Astrocyte of the cerebellum (primary cell): ENCODE results near the gene HOXA13.

Experiments
- DNase-seq: peaks from one replicate; pipeline ENCODE4 v3.0.0-alpha.2; 2011; ENCODE audit warnings: low read depth
- H3K4me3 ChIP-seq: 2 replicates; pipeline ENCODE4 v1.5.1; 2011; ENCODE audit warnings: mild to moderate bottlenecking, low read depth, low read length, moderate library complexity
- in situ Hi-C: cut with HindIII; loops from 2 replicates; pipeline ENCODE4 v1.10.0; 2017; ENCODE audit warnings: low sequenced_read_pairs
- TF ChIP-seq, protein P1 (sequence below): IDR thresholded peaks from 2 replicates; pipeline ENCODE4 v1.5.1; 2012; ENCODE audit warnings: low read length, low read depth, moderate library complexity, mild to moderate bottlenecking; ENCODE audit errors: missing control alignments

Gene HOXA13

DNA sequence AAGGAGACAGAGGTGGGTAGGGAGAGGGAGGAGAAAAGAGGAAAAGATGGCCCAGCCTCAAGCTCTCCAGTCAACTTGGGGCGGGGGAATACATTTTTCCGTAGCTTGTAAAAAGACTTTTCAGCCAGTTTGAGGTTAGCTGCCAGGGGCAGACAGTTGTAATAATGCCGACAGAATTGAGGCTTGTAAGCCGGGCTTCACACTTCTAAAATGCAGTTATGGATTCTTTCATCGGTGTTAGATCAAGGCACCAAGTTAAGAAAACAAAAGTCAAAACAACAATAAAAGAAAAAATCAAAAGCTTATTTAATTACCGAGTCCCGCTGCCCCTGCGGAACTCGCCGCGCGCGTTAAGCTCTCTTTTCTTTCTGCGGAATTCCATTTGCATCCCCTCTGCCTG, 42.3 kb upstream of the HOXA13 start:
- DNase-seq: no peak
- no peak overlapping the region for H3K4me3 ChIP-seq
- in situ Hi-C loops: no loop called here
- TF ChIP-seq, protein P1, sequence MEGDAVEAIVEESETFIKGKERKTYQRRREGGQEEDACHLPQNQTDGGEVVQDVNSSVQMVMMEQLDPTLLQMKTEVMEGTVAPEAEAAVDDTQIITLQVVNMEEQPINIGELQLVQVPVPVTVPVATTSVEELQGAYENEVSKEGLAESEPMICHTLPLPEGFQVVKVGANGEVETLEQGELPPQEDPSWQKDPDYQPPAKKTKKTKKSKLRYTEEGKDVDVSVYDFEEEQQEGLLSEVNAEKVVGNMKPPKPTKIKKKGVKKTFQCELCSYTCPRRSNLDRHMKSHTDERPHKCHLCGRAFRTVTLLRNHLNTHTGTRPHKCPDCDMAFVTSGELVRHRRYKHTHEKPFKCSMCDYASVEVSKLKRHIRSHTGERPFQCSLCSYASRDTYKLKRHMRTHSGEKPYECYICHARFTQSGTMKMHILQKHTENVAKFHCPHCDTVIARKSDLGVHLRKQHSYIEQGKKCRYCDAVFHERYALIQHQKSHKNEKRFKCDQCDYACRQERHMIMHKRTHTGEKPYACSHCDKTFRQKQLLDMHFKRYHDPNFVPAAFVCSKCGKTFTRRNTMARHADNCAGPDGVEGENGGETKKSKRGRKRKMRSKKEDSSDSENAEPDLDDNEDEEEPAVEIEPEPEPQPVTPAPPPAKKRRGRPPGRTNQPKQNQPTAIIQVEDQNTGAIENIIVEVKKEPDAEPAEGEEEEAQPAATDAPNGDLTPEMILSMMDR: no peak

DNA sequence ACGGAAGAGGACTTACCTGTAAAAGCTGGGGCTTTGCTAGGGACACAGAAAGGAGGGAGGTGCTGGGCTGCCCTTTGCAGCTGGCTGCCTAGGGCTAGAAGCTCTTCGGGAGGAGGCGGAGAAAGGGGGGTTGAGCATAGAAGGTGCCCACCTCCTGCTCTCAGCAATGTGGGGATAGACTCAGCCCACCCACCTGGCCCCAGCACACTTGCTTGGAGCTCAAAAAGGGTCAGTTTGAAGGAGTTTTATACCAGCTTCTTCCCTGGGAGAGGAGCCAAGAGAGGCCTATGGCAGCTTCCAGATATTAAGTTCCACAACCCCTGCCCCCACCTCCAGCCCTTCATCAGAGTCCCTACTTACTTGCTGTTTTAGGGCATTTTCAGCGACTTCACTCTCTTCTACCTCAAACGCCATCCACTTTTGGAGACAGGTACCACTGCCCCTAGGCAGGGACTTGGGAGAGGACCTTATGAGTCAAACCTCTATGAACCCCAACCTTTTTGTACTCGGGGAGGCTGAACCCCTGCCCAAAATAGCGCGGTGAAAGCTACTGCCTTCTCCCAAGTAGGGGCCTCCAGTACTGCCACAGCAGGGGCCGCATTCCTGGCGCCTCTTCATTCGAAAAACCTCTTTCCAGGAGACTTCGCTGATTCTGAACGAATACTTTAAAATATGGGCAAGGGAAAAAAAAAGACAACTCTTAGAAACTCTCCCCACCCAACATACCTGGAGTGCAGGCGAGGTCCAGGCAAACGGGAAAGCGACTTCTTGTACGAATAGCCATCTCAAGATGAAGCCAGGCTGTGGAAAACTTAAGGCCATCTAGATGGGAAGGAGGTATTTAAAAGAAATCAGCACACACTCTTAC, 41.5 kb upstream of the HOXA13 start:
- in situ Hi-C loops: no loop called here
- no peak overlapping the region for H3K4me3 ChIP-seq
- TF ChIP-seq, protein P1: no peak
- DNase-seq: no peak

DNA sequence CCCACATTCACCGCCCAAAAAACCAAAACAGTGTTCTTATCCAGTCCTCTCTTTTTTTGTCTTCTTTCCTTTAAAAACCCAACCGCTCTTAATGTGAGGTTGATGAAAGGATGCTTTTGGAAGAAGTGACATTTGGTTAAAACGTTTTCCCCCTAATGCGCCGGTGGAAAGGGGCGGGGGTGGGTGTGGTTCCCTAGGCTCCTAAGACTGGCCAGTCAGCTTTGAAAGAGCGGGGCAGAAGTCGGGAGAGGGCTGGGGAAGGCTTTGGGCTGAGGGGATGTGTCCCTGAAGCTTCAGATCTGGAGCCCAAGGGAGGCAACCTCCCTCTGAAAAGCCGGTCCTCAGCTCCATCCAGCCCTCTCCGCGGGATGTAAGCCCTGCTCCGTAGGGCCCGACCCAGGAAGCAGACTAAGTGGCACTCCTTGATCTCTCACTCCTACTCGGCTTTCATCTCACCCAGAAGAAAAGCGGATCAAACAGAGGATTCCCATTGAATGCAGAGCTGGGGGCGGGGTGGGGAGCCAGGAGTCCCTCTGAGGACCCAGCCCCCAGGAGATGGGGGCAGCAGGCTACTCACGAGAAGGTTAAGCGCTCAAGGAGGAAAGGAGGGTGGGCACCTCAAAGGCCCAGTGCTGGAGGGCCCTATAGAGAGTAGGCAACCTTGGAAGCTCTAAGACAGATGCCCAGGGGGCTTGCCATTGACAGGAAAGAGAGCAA, 40.3 kb upstream of the HOXA13 start:
- in situ Hi-C loops: no loop called here
- TF ChIP-seq, protein P1: no peak
- H3K4me3 ChIP-seq: no peak overlapping the region
- DNase-seq: no peak

DNA sequence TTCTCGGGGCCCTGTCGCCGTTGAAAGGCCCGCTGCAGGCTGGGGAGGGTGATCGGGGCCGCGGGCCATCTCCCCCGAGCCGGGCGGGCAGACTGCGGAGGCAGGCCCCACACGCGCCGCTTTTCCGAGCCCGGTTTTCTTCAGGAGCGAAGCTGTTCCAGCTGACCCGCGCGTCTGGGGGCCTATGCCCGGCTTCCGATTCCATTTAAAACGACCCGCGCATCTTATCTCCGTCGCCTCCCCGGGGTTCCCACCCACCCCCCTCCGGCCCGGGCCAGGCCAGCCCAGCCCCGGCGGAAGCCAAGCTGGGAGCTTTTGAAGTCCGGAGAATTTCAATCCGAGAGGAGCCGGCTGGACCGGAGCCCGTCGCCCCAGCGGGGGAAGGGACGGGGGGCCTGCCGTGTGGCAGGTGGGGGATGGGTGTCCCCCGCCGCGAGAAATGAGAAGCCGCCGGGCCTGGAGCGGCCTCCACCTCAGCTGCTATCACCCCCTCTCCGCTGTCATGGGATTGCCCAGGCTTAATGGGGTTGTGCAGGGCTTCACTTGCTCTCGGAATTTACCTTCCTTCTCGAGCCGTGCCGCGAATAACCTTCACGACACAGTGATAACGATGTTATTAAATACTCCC, 39.6 kb upstream of the HOXA13 start:
- in situ Hi-C loops: no loop called here
- H3K4me3 ChIP-seq: no peak overlapping the region
- no peak for DNase-seq
- TF ChIP-seq, protein P1: no peak

DNA sequence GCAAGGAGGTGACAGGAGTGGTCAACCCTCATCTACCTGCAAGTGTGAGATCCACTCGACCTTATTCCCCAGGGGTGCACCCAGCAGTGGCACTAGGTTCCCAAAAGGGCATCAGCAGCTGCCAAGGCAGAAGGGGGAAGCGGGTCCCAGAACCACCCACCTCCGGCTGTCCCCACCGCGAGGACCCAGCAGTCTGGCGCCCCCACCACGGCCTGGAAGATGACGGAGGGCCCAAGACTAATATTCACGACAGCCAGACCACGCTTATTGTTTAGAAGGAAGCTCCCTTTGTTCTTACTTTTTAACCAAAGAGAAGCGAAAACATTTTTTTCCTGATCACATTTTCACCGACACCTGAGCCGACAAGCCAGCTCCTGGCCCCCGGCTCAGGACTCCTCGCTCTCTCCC, 39.1 kb upstream of the HOXA13 start:
- no peak overlapping the region for H3K4me3 ChIP-seq
- DNase-seq: no peak
- TF ChIP-seq, protein P1: no peak
- in situ Hi-C loops: no loop called here

DNA sequence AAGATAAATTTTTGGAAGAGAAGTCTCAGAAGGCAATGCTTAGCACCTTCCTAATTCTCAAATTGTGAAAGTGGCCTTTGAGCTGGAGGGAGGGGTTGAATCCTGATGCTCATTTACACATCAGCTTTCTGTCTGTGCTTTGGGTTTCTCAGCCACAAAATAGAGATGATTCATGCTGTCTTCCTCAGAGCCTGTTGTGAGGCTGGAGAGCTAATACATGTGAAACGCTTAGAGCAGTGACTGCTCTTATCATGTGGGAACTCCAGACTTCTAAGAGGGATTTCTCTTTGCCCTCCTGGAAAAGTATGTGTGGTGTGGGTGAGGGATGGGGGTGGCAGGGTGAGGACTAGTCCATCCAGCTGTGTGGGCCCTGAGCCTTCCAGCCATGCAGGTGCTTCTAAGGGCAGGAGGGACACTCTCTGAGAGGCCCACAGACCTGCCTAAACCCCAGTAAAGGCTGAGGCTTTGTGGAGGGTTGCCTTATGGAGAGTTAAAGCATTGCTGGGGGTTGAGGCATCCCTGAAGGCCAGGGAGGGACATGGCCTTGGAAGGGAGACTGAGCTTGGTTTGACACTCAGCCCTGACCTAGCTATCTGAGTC, 37.9 kb upstream of the HOXA13 start:
- no peak for DNase-seq
- in situ Hi-C loops: no loop called here
- TF ChIP-seq, protein P1: no peak
- H3K4me3 ChIP-seq: no peak overlapping the region
